ENCODE data around the gene PLA2G1B. TPM values are rescaled to one million over a fixed set of nuclear protein-coding genes. Genes with fewer than 3 reads are reported as not detected.

The PLA2G1B gene
- total RNA-seq, 4 donors from 2014 or later = not detected

DNA sequence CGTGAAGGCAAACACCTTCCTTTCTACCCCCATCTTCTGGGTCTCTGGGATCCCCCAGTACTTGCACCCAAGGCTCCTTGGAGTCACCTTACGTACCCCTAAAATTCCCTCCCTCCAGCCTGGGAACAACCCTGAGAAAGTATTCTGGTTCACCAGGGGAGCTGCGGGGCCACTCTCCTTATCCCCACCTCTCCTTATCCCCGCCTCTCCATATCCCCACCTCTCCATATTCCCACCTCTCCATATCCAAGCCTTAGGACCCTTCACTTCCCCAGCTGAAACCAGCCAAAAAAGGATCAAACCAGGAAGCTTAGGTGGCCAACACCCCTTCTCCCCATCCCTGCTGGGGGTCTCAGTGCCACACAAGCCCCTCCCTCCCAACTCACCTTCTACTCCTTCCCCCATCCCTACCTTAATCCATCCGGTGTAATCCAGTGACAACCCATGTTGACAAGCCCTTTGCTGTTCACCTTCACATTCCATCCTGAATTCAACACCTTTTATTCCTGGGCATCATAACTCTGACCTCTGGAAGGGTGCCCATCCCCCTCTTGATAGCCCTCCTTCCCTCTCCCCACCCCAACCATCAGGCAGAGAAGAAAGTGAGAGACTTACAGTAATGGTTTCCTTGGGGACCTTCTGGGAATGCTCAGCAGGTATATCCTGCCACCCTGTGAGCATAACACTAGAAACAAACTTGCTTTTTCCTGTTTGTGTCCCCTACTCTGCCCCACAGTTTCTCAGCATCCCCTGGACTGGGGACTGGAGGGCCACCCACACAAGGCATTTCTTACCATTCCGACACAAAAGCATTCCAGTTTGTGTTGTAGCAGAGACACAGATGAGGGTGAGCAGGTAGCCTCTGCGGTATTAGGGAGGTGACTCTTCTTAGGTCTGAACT is 43.0 kb upstream of the PLA2G1B start:
- intact Hi-C loops (cut with DNase I) = no loop called here
- TF ChIP-seq, protein P1, sequence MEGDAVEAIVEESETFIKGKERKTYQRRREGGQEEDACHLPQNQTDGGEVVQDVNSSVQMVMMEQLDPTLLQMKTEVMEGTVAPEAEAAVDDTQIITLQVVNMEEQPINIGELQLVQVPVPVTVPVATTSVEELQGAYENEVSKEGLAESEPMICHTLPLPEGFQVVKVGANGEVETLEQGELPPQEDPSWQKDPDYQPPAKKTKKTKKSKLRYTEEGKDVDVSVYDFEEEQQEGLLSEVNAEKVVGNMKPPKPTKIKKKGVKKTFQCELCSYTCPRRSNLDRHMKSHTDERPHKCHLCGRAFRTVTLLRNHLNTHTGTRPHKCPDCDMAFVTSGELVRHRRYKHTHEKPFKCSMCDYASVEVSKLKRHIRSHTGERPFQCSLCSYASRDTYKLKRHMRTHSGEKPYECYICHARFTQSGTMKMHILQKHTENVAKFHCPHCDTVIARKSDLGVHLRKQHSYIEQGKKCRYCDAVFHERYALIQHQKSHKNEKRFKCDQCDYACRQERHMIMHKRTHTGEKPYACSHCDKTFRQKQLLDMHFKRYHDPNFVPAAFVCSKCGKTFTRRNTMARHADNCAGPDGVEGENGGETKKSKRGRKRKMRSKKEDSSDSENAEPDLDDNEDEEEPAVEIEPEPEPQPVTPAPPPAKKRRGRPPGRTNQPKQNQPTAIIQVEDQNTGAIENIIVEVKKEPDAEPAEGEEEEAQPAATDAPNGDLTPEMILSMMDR (IDR thresholded peaks at IDR 0.05) = no peak
- no peak for TF ChIP-seq EP300 (IDR thresholded peaks at IDR 0.05)
- TF ChIP-seq POLR2A (IDR thresholded peaks at IDR 0.05; ENCODE audit: low read depth) = no peak
- TF ChIP-seq POLR2AphosphoS5 (IDR thresholded peaks at IDR 0.05) = no peak
- Histone ChIP-seq H3K36me3 (no peaks in the 10 kb centered on the region), H3K27me3 (peaks cover 5 to 88% (median 31%) of the 10 kb centered on the region in 4 donors), H3K4me1 (peaks cover 18 to 25% (median 21%) of the 10 kb centered on the region in 4 donors), H3K27ac (replicated peaks in 1 of 4) (no peak overlapping the region), H3K9me3 (no peaks in the 10 kb centered on the region), H3K4me3 (no peak overlapping the region)
- WGBS = 39% methylated on average over 7 of the region's 7 CpGs
- DNase-seq (ENCODE audit: extremely low spot score) = no peak

DNA sequence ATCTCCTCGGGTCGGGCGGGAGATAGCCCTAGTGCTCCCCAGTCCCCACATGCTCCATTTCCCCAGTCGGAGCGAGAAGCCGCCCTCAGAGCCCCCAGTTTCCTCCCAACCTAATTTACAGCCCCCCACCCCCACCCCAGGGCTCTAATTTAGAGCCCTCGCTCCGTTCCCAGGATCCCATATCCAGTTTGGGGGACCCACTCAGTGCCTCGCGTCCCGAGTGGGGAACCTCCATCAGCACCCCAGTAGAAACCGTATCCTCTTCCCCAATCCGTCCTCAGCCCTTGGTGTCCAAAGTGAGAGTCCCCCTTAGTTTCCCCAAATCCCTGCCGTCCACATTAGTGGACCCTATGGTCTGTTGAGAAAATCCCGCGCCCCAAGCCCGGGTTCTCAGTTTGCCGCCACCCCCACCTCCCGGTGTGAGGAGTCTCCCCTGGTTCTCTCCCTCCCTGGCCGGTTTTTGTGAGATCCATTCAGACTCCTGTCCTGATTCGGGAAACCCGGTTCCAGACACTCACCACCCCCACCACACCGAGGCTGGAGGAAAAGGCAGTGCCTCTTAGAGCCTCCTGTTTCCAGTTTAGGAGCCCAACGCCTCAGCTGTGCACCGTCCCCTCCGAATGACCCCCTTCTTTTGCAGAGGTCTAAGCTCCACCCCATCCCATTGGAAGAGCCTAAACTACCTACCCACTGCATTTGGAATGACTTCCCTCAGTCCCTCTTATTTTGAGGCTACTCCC is 42.2 kb upstream of the PLA2G1B start:
- H3K4me3 ChIP-seq = peak overlapping the region; percentile 49 to 64 (median 54)
- H3K36me3 ChIP-seq = no peaks in the 10 kb centered on the region
- no peak for DNase-seq (ENCODE audit: extremely low spot score)
- 3% methylated on average over 26 of the region's 26 CpGs for WGBS
- TF ChIP-seq EP300 (IDR thresholded peaks at IDR 0.05) = no peak
- TF ChIP-seq POLR2AphosphoS5 (IDR thresholded peaks at IDR 0.05) = no peak
- TF ChIP-seq, protein P1 (IDR thresholded peaks at IDR 0.05) = no peak
- no peak for TF ChIP-seq POLR2A (IDR thresholded peaks at IDR 0.05; ENCODE audit: low read depth)
- H3K9me3 ChIP-seq = no peaks in the 10 kb centered on the region
- H3K27ac ChIP-seq (replicated peaks in 1 of 4) = no peak overlapping the region
- peaks cover 18 to 25% (median 21%) of the 10 kb centered on the region in 4 donors for H3K4me1 ChIP-seq
- peaks cover 5 to 80% (median 31%) of the 10 kb centered on the region in 4 donors for H3K27me3 ChIP-seq
- intact Hi-C loops (cut with DNase I) = no loop called here

DNA sequence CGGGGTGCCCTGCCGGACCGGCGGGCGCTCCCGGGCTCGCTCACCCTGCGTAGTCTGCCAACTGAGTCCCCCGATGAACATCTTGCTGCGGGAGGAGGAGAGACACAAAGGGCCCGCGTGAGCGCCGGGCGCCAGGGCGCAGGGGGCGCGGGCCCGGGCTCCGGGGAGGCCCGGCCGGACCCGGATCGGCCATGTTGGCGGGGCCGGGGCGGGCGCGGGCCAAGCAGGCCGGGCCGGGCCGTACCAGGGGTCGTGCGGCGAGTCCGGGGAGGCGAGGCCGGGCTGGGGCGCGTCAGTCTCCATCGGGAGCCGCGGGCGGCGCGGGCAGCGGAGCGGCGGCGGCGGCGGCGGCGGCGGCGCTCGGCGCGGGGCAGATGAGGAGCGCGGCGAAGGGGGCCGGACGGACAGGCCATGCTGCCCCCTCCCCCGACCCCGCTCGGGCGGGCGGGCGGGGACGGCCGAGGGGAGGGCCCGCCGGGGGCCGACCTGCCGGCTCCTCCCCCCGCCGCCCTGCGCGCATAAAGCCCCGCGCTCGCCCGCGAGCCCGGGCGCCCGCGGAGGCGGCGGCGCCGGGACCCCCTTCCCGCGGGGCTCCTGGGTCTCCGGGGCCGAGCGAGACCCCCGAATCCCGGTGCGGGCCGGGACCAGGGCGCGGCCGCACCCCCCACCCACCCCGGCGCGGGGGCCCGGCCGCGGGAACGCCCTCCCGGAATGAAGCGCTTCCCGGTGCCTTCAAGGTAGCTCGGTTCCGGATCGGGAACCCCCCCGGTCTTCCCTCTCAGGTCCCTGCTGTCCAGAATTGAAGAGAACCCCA is 41.4 kb upstream of the PLA2G1B start, which contains the start of gene MSI1:
MSI1 (minus strand) TSS at position 376 of the 814 bp plus-strand sequence; CDS start at position 303, 73 bp downstream.
- H3K9me3 ChIP-seq = no peaks in the 10 kb centered on the region
- H3K4me3 ChIP-seq = peak within 1 kb of the TSS; percentile 49 to 64 (median 54)
- peaks cover 5 to 72% (median 31%) of the 10 kb centered on the region in 4 donors for H3K27me3 ChIP-seq
- WGBS = 0% methylated on average over 2 of the region's 119 CpGs
- DNase-seq (ENCODE audit: extremely low spot score) = no peak
- H3K4me1 ChIP-seq = peaks cover 18 to 25% (median 21%) of the 10 kb centered on the region in 4 donors
- TF ChIP-seq POLR2AphosphoS5 (IDR thresholded peaks at IDR 0.05) (no peak), POLR2A (IDR thresholded peaks at IDR 0.05; ENCODE audit: low read depth) (no peak)
- no peak within 1 kb of the TSS for H3K27ac ChIP-seq (replicated peaks in 1 of 4)
- intact Hi-C loops (cut with DNase I) = no loop called here
- H3K36me3 ChIP-seq = no peaks in the 10 kb centered on the region

DNA sequence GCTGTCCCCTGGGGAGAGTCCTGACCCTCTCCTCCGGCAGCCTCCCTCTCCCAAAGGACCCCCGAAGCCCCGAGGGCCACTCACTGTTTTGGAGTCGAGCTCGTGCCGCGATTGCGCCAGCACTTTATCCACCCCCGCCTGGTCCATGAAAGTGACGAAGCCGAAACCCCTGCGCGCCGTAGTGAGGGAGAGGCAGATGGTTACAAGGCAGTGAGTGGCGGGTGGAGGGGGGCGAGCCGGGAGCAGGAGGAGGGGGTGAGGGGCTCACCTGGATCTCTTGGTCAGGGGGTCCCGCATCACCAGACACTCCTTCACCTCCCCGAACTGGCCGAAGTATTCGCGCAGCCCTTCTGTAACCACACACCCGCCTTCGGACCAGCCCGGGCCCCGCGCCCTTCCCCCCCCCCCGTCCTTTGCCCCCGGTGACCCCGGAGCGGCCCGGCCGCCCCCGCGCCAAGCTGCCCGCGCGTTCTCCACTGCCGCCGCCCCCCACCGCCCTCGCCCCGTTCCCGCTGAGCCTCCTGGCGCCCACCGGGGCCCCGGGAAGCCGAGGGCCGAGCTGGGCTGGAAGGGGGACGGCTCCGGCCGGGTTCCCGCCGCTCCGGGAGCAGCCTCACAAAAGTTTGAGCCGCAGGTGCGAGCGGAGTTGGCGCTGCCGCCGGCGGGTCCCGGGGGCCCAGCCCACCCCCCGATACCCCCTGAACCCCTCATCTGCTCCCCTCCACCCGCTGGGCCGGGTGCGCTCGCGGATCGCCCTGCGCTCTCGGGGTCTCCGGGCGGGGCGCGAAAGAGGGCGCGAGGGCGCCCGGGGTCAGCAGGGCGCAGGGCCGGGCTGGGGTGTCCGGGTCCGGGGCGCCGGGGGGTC is 40.6 kb upstream of the PLA2G1B start:
- 5% methylated on average over 23 of the region's 86 CpGs for WGBS
- Histone ChIP-seq H3K27ac (replicated peaks in 1 of 4) (no peak overlapping the region), H3K9me3 (no peaks in the 10 kb centered on the region), H3K36me3 (no peaks in the 10 kb centered on the region), H3K27me3 (peaks cover 5 to 68% (median 31%) of the 10 kb centered on the region in 4 donors), H3K4me1 (peaks cover 18 to 25% (median 21%) of the 10 kb centered on the region in 4 donors), H3K4me3 (peak overlapping the region; percentile 49 to 64 (median 54))
- DNase-seq (ENCODE audit: extremely low spot score) = no peak
- TF ChIP-seq EP300 (IDR thresholded peaks at IDR 0.05) (no peak), POLR2A (IDR thresholded peaks at IDR 0.05; ENCODE audit: low read depth) (no peak), POLR2AphosphoS5 (IDR thresholded peaks at IDR 0.05) (no peak)
- TF ChIP-seq, protein P1 (IDR thresholded peaks at IDR 0.05) = no peak
- intact Hi-C loops (cut with DNase I) = no loop called here
